Middle frontal gyrus (tissue), 1 donor: Measurements from ENCODE around the gene TMUB2.
A peak's percentile ranks its signal among the peaks of the same experiment; 100 is the strongest.
"Not testable (repeated sequence)": the region's sequence is repeated elsewhere in the genome, so short reads cannot be mapped to it uniquely, and the experiment has no call there.

Experiments used
- DNase-seq: peaks from one replicate; pipeline ENCODE4 v3.0.0-alpha.2; 2015; ENCODE audit warnings: low spot score; ENCODE audit errors: extremely low spot score

Gene TMUB2

GRCh38 chr17:44186307-44187130 lies at the start of gene TMUB2:
TSS of gene TMUB2 (plus strand) at chr17:44186972. CDS start at chr17:44187709, 737 bp downstream.
- DNase-seq, result peak; percentile 98

GRCh38 chr17:44137891-44138709 lies 48.7 kb upstream of the TMUB2 start:
- DNase-seq, result peak; percentile 67

- DNase-seq, result not testable (repeated sequence)
These were observed 42.9 kb upstream of the TMUB2 start for GRCh38 chr17:44143921-44144320.

- DNase-seq, result no peak
These were observed 41.6 kb upstream of the TMUB2 start for GRCh38 chr17:44144966-44145739.

GRCh38 chr17:44146375-44147346 lies 40.1 kb upstream of the TMUB2 start:
- DNase-seq, result no peak

GRCh38 chr17:44147812-44148211 lies 39.0 kb upstream of the TMUB2 start:
- DNase-seq, result no peak

- DNase-seq, result not testable (repeated sequence)
These were observed 37.7 kb upstream of the TMUB2 start for GRCh38 chr17:44149066-44149465.

- no peak for DNase-seq
These were observed 36.9 kb upstream of the TMUB2 start for GRCh38 chr17:44149750-44150329.

- DNase-seq, result no peak
These were observed 33.9 kb upstream of the TMUB2 start for GRCh38 chr17:44152875-44153274.

GRCh38 chr17:44155488-44155887 lies 31.3 kb upstream of the TMUB2 start:
- no peak for DNase-seq

GRCh38 chr17:44159519-44160210 lies 27.1 kb upstream of the TMUB2 start:
- no peak for DNase-seq

- DNase-seq, result no peak
These were observed 22.3 kb upstream of the TMUB2 start for GRCh38 chr17:44164476-44164875.

- no peak for DNase-seq
These were observed 19.5 kb upstream of the TMUB2 start for GRCh38 chr17:44167181-44167861.

GRCh38 chr17:44170135-44170498 lies 16.7 kb upstream of the TMUB2 start:
- no peak for DNase-seq

GRCh38 chr17:44170499-44171201 lies 16.1 kb upstream of the TMUB2 start, which contains the start of gene ASB16:
TSS of gene ASB16 (plus strand) at chr17:44170704. CDS start at chr17:44170790, 86 bp downstream.
- DNase-seq, result no peak

- DNase-seq, result no peak
These were observed 14.8 kb upstream of the TMUB2 start for GRCh38 chr17:44171931-44172455.

- no peak for DNase-seq
These were observed 12.3 kb upstream of the TMUB2 start for GRCh38 chr17:44174427-44174826.

GRCh38 chr17:44176257-44176656 lies 10.5 kb upstream of the TMUB2 start:
- no peak for DNase-seq
